ENCODE measurements around the gene PIGH. TPM values are rescaled to one million over a fixed set of nuclear protein-coding genes. Genes with fewer than 3 reads are reported as not detected.

Gene PIGH
- total and polyA plus RNA-seq, 2 of the 13 experiments (the other 11 are each of a cell fraction or from before 2014, with no cell fraction given), result 30.0 to 43.5 TPM

- peak; percentile 77 for TF ChIP-seq HNRNPLL (IDR thresholded peaks at IDR 0.05; ENCODE audit: low read depth, low read length, poor library complexity, severe bottlenecking)
- no peak for TF ChIP-seq ATAD3A (CRISPR knock-in tag; IDR thresholded peaks at IDR 0.05)
- TF ChIP-seq, protein P1, sequence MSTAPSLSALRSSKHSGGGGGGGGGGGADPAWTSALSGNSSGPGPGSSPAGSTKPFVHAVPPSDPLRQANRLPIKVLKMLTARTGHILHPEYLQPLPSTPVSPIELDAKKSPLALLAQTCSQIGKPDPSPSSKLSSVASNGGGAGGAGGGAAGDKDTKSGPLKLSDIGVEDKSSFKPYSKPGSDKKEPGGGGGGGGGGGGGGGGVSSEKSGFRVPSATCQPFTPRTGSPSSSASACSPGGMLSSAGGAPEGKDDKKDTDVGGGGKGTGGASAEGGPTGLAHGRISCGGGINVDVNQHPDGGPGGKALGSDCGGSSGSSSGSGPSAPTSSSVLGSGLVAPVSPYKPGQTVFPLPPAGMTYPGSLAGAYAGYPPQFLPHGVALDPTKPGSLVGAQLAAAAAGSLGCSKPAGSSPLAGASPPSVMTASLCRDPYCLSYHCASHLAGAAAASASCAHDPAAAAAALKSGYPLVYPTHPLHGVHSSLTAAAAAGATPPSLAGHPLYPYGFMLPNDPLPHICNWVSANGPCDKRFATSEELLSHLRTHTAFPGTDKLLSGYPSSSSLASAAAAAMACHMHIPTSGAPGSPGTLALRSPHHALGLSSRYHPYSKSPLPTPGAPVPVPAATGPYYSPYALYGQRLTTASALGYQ (CRISPR knock-in tag; IDR thresholded peaks at IDR 0.05), result no peak; the same call in 1 of the 2 replicates
- peak; percentile 46 for TF ChIP-seq TOPORS (CRISPR knock-in tag; IDR thresholded peaks at IDR 0.05)
- 0 out of 2 replicates have a peak, but pooled peaks have one; percentile 66 for TF ChIP-seq ZBTB7A (CRISPR knock-in tag; IDR thresholded peaks at IDR 0.05)
- 0 out of 2 replicates have a peak, but pooled peaks have one; percentile 12 for TF ChIP-seq RXRA (CRISPR knock-in tag; IDR thresholded peaks at IDR 0.05)
- TF ChIP-seq ELK4 (CRISPR knock-in tag; IDR thresholded peaks at IDR 0.05; ENCODE audit: borderline replicate concordance), result no peak
- no peak for TF ChIP-seq TMF1 (CRISPR knock-in tag; IDR thresholded peaks at IDR 0.05; ENCODE audit: low read depth)
- no peak for TF ChIP-seq ZNF652 (CRISPR knock-in tag; IDR thresholded peaks at IDR 0.05; ENCODE audit: borderline replicate concordance, low read depth)
- TF ChIP-seq ZNF549 (CRISPR knock-in tag; IDR thresholded peaks at IDR 0.05), result no peak
- TF ChIP-seq, protein P2, sequence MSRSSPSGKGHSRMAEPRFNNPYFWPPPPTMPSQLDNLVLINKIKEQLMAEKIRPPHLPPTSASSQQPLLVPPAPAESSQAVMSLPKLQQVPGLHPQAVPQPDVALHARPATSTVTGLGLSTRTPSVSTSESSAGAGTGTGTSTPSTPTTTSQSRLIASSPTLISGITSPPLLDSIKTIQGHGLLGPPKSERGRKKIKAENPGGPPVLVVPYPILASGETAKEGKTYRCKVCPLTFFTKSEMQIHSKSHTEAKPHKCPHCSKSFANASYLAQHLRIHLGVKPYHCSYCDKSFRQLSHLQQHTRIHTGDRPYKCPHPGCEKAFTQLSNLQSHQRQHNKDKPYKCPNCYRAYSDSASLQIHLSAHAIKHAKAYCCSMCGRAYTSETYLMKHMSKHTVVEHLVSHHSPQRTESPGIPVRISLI (CRISPR knock-in tag; IDR thresholded peaks at IDR 0.05; ENCODE audit: borderline replicate concordance), result no peak
- peak; percentile 8; the same call in 1 of the 2 replicates for TF ChIP-seq ISL2 (CRISPR knock-in tag; IDR thresholded peaks at IDR 0.05)
- TF ChIP-seq TSC22D2 (CRISPR knock-in tag; IDR thresholded peaks at IDR 0.05; ENCODE audit: borderline replicate concordance), result no peak
- TF ChIP-seq, protein P3, sequence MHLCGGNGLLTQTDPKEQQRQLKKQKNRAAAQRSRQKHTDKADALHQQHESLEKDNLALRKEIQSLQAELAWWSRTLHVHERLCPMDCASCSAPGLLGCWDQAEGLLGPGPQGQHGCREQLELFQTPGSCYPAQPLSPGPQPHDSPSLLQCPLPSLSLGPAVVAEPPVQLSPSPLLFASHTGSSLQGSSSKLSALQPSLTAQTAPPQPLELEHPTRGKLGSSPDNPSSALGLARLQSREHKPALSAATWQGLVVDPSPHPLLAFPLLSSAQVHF (CRISPR knock-in tag; IDR thresholded peaks at IDR 0.05), result no peak
- peak; percentile 96 for TF ChIP-seq ZBTB7B (CRISPR knock-in tag; IDR thresholded peaks at IDR 0.05)
- TF ChIP-seq, protein P4, sequence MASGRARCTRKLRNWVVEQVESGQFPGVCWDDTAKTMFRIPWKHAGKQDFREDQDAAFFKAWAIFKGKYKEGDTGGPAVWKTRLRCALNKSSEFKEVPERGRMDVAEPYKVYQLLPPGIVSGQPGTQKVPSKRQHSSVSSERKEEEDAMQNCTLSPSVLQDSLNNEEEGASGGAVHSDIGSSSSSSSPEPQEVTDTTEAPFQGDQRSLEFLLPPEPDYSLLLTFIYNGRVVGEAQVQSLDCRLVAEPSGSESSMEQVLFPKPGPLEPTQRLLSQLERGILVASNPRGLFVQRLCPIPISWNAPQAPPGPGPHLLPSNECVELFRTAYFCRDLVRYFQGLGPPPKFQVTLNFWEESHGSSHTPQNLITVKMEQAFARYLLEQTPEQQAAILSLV (CRISPR knock-in tag; IDR thresholded peaks at IDR 0.05; ENCODE audit: borderline replicate concordance), result peak; percentile 60; the same call in 1 of the 2 replicates
- 0 out of 2 replicates have a peak, but pooled peaks have one; percentile 43 for TF ChIP-seq HNF4A (CRISPR knock-in tag; IDR thresholded peaks at IDR 0.05)
- TF ChIP-seq, protein P5, sequence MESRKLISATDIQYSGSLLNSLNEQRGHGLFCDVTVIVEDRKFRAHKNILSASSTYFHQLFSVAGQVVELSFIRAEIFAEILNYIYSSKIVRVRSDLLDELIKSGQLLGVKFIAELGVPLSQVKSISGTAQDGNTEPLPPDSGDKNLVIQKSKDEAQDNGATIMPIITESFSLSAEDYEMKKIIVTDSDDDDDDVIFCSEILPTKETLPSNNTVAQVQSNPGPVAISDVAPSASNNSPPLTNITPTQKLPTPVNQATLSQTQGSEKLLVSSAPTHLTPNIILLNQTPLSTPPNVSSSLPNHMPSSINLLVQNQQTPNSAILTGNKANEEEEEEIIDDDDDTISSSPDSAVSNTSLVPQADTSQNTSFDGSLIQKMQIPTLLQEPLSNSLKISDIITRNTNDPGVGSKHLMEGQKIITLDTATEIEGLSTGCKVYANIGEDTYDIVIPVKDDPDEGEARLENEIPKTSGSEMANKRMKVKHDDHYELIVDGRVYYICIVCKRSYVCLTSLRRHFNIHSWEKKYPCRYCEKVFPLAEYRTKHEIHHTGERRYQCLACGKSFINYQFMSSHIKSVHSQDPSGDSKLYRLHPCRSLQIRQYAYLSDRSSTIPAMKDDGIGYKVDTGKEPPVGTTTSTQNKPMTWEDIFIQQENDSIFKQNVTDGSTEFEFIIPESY (CRISPR knock-in tag; IDR thresholded peaks at IDR 0.05), result 0 out of 2 replicates have a peak, but pooled peaks have one; percentile 23
- TF ChIP-seq ZNF775 (CRISPR knock-in tag; IDR thresholded peaks at IDR 0.05; ENCODE audit: borderline replicate concordance), result no peak
- TF ChIP-seq NFATC3 (CRISPR knock-in tag; IDR thresholded peaks at IDR 0.05), result peak; percentile 73; the same call in 1 of the 2 replicates
These were observed at the start of gene PIGH (continued) for GRCh38 chr14:67599698-67600561.

Measured in HepG2 (cell line).